PC-3 (cell line): ENCODE data around the gene SESTD1.

ENCODE experiments used
- CTCF ChIP-seq: fragments of 300-600 bp; sonication (generic); conservative IDR thresholded peaks from 2 replicates; pipeline ENCODE4 v1.5.1; 2017; ENCODE audit warnings: antibody characterized with exemption, low read depth, mild to moderate bottlenecking, low read length
- EZH2 ChIP-seq: fragments of 300-600 bp; sonication (generic); IDR thresholded peaks from one replicate; pipeline ENCODE4 v1.6.1; 2017; ENCODE audit warnings: antibody characterized with exemption, mild to moderate bottlenecking, low read length; ENCODE audit not compliant: unreplicated experiment
- EZH2phosphoT487 ChIP-seq: fragments of 300-600 bp; sonication (generic); IDR thresholded peaks from 2 replicates; pipeline ENCODE4 v1.6.1; 2018; ENCODE audit warnings: mild to moderate bottlenecking, antibody characterized with exemption, low read length, borderline replicate concordance

- no peak for TF ChIP-seq CTCF
- no peak for TF ChIP-seq EZH2
- no peak for TF ChIP-seq EZH2phosphoT487
Measured at GRCh38 chr2:179139506-179139905, 125.1 kb downstream of the SESTD1 start.
